ENCODE data around the gene CDH18.

The CDH18 gene

DNA sequence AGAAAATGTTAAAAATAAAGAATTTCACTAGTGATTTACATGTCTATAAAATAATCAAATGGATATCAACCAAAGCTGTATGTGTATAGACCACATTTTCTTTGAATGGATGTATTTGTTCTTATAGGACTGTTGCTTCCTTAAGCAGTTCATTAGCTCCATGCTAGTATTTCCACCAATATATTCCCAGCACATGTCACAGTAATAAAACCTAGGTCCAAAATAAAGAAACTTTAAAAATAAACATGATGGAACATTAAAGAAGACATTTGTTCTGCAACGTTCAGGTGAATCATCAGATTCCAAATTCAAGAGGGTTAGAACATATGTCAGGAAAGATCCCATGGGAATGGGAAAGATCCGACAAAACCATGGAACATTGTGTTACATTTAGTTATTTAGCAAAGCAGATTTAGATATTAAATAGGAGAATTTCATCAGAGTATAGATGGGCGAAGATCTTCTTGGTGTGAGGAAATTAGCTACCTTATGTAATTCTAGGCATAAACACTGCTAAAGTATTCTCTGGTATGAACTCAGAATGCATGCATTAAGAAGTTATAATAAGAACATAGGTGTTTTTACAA is 490.7 kb downstream of the CDH18 start:
- TF ChIP-seq EZH2 (IDR thresholded peaks at IDR 0.05; ENCODE audit: borderline replicate concordance, low read length): no peak
- TF ChIP-seq, protein P1, sequence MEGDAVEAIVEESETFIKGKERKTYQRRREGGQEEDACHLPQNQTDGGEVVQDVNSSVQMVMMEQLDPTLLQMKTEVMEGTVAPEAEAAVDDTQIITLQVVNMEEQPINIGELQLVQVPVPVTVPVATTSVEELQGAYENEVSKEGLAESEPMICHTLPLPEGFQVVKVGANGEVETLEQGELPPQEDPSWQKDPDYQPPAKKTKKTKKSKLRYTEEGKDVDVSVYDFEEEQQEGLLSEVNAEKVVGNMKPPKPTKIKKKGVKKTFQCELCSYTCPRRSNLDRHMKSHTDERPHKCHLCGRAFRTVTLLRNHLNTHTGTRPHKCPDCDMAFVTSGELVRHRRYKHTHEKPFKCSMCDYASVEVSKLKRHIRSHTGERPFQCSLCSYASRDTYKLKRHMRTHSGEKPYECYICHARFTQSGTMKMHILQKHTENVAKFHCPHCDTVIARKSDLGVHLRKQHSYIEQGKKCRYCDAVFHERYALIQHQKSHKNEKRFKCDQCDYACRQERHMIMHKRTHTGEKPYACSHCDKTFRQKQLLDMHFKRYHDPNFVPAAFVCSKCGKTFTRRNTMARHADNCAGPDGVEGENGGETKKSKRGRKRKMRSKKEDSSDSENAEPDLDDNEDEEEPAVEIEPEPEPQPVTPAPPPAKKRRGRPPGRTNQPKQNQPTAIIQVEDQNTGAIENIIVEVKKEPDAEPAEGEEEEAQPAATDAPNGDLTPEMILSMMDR (IDR thresholded peaks at IDR 0.05; ENCODE audit: low read length): no peak

DNA sequence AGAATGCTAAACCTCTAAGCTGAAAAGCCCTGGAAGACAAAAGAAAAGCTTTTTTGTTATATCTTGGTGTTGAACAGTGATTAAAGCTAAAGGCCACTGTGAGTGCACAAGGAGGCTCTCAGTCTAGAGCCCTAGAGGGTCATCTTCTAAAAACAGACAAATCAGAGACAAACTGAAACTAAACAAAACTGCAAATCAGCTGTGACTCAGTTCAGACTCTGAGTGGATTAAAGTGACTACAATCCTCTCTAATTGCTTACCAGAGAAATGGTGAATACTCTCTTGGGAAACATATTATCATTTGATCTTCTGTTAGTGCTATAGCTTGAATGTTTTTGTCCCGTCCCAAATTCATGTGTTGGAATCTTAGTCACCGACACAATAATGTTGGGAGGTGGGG is 491.9 kb downstream of the CDH18 start:
- Histone ChIP-seq H3K9ac (ENCODE audit: low read length) (no peak overlapping the region), H3K9me3 (ENCODE audit: low read length) (no peaks in the 10 kb centered on the region), H3K4me3 (ENCODE audit: low read depth, low read length, poor library complexity, severe bottlenecking) (no peak overlapping the region), H3K4me2 (ENCODE audit: low read length) (no peak overlapping the region), H3K27ac (ENCODE audit: low read depth, low read length, poor library complexity, severe bottlenecking) (no peak overlapping the region), H3K9me2 (ENCODE audit: low read depth, low read length) (no peaks in the 10 kb centered on the region), H3K79me2 (ENCODE audit: insufficient read depth, low read length) (no peaks in the 10 kb centered on the region), H3K27me3 (ENCODE audit: insufficient read depth, low read length) (no peaks in the 10 kb centered on the region), H3F3A (ENCODE audit: insufficient read depth, low read length) (no peaks in the 10 kb centered on the region), H3K36me3 (ENCODE audit: insufficient read depth, low read length) (no peaks in the 10 kb centered on the region), H4K20me1 (ENCODE audit: insufficient read depth, low read length) (no peaks in the 10 kb centered on the region), H2AFZ (ENCODE audit: low read length) (no peak overlapping the region), H3K4me1 (ENCODE audit: insufficient read depth, low read length, severe bottlenecking) (no peaks in the 10 kb centered on the region)
- TF ChIP-seq, protein P1 (IDR thresholded peaks at IDR 0.05; ENCODE audit: low read length): no peak
- no peak for TF ChIP-seq EZH2 (IDR thresholded peaks at IDR 0.05; ENCODE audit: borderline replicate concordance, low read length)

More for the DNA sequence above, 490.7 kb downstream of the CDH18 start:
- no peaks in the 10 kb centered on the region for H3K36me3 ChIP-seq (ENCODE audit: insufficient read depth, low read length)
- no peak overlapping the region for H3K4me2 ChIP-seq (ENCODE audit: low read length)
- no peaks in the 10 kb centered on the region for H4K20me1 ChIP-seq (ENCODE audit: insufficient read depth, low read length)
- H3K79me2 ChIP-seq (ENCODE audit: insufficient read depth, low read length): no peaks in the 10 kb centered on the region
- no peaks in the 10 kb centered on the region for H3K4me1 ChIP-seq (ENCODE audit: insufficient read depth, low read length, severe bottlenecking)
- H3K4me3 ChIP-seq (ENCODE audit: low read depth, low read length, poor library complexity, severe bottlenecking): no peak overlapping the region
- no peak overlapping the region for H3K9ac ChIP-seq (ENCODE audit: low read length)
- H2AFZ ChIP-seq (ENCODE audit: low read length): no peak overlapping the region
- H3K9me3 ChIP-seq (ENCODE audit: low read length): no peaks in the 10 kb centered on the region
- H3K9me2 ChIP-seq (ENCODE audit: low read depth, low read length): no peaks in the 10 kb centered on the region
- H3F3A ChIP-seq (ENCODE audit: insufficient read depth, low read length): no peaks in the 10 kb centered on the region
- H3K27ac ChIP-seq (ENCODE audit: low read depth, low read length, poor library complexity, severe bottlenecking): no peak overlapping the region
- H3K27me3 ChIP-seq (ENCODE audit: insufficient read depth, low read length): no peaks in the 10 kb centered on the region

DNA sequence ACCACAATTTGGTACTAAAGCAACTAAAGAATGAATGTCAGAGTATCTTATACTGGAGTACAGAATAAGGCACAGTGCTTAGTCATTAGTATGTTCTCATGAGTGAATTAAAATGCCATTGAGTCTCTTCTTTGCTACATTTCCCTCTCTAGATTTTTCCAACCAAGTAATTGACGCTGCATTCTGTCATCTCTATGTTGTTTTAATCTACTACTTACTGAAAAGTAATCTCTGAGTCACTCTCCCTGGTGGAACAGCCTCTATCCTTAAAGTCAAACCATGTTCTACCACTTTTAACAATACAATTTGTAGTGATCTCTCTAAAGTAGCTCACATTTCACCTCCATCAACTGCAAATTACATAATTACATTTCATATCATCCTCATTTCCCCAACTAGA is 495.1 kb downstream of the CDH18 start:
- Histone ChIP-seq H3K79me2 (ENCODE audit: insufficient read depth, low read length) (no peaks in the 10 kb centered on the region), H3K27ac (ENCODE audit: low read depth, low read length, poor library complexity, severe bottlenecking) (no peak overlapping the region), H3K36me3 (ENCODE audit: insufficient read depth, low read length) (no peaks in the 10 kb centered on the region), H3K4me3 (ENCODE audit: low read depth, low read length, poor library complexity, severe bottlenecking) (no peak overlapping the region), H4K20me1 (ENCODE audit: insufficient read depth, low read length) (no peaks in the 10 kb centered on the region), H3K9me2 (ENCODE audit: low read depth, low read length) (no peaks in the 10 kb centered on the region), H3K27me3 (ENCODE audit: insufficient read depth, low read length) (no peaks in the 10 kb centered on the region), H2AFZ (ENCODE audit: low read length) (no peak overlapping the region), H3K4me2 (ENCODE audit: low read length) (no peak overlapping the region), H3K4me1 (ENCODE audit: insufficient read depth, low read length, severe bottlenecking) (no peaks in the 10 kb centered on the region), H3K9me3 (ENCODE audit: low read length) (no peaks in the 10 kb centered on the region), H3K9ac (ENCODE audit: low read length) (no peak overlapping the region), H3F3A (ENCODE audit: insufficient read depth, low read length) (no peaks in the 10 kb centered on the region)
- no peak for TF ChIP-seq EZH2 (IDR thresholded peaks at IDR 0.05; ENCODE audit: borderline replicate concordance, low read length)
- TF ChIP-seq, protein P1 (IDR thresholded peaks at IDR 0.05; ENCODE audit: low read length): no peak

All from OCI-LY1 (cell line).